ENCODE data around the gene CCNY. TPM values are rescaled to one million over a fixed set of nuclear protein-coding genes. Genes with fewer than 3 reads are reported as not detected.

Gene CCNY
- total RNA-seq, 1 experiment from 2014 or later: 51.9 TPM

GRCh38 chr10:35507519-35508109 is 171.3 kb downstream of the CCNY start:
- H3K4me3 ChIP-seq (ENCODE audit: low read depth in 2 of 2, low read length in 2 of 2): no peak overlapping the region
- no peaks in the 10 kb centered on the region for H3K36me3 ChIP-seq (ENCODE audit: control insufficient read depth, insufficient read depth, low read length)
- in situ Hi-C loops (cut with HindIII; ENCODE audit: low pct_unique_long_range_greater_than_20kb, low sequenced_read_pairs): no loop called here
- no peaks in the 10 kb centered on the region for H3K9me3 ChIP-seq (ENCODE audit: control insufficient read depth, insufficient read depth, low read depth, low read length)
- no peak for TF ChIP-seq TCF7L2 (IDR thresholded peaks at IDR 0.05; ENCODE audit: low read depth, low read length)
- TF ChIP-seq SIN3A (IDR thresholded peaks at IDR 0.05; ENCODE audit: borderline replicate concordance, insufficient read depth, low read depth, low read length): no peak
- TF ChIP-seq REST (IDR thresholded peaks at IDR 0.05; ENCODE audit: insufficient read depth in 1 of 2, low read depth in 2 of 2, low read length in 1 of 2): no peak
- no peak for TF ChIP-seq POLR2AphosphoS5 (IDR thresholded peaks at IDR 0.05; ENCODE audit: low read depth, low read length)
- no peak for TF ChIP-seq CTCF (IDR thresholded peaks at IDR 0.05)
- no peak for DNase-seq (ENCODE audit: low read depth, low spot score)
- BruUV-seq (replicated peaks): no TSS peak
- intact Hi-C loops (cut with micrococcal nuclease; ENCODE audit: unreplicated experiment): no loop called here
- H3K27me3 ChIP-seq (ENCODE audit: control insufficient read depth, insufficient read depth, low read length): no peaks in the 10 kb centered on the region
- no peak for ATAC-seq
- no peaks in the 10 kb centered on the region for H3K4me1 ChIP-seq (ENCODE audit: control insufficient read depth, insufficient read depth, low read length)
- CTCF ChIA-PET: no interaction called here
- H3K27ac ChIP-seq (ENCODE audit: low read length): no peak overlapping the region
- POLR2A ChIA-PET: no interaction called here

- DNase-seq (ENCODE audit: low read depth, low spot score): no peak
- intact Hi-C loops (cut with micrococcal nuclease; ENCODE audit: unreplicated experiment) (no loop called here), in situ Hi-C loops (cut with HindIII; ENCODE audit: low pct_unique_long_range_greater_than_20kb, low sequenced_read_pairs) (no loop called here)
- Histone ChIP-seq H3K4me3 (ENCODE audit: low read depth in 2 of 2, low read length in 2 of 2) (no peak overlapping the region), H3K27ac (ENCODE audit: low read length) (no peak overlapping the region), H3K27me3 (ENCODE audit: control insufficient read depth, insufficient read depth, low read length) (no peaks in the 10 kb centered on the region), H3K9me3 (ENCODE audit: control insufficient read depth, insufficient read depth, low read depth, low read length) (no peaks in the 10 kb centered on the region), H3K4me1 (ENCODE audit: control insufficient read depth, insufficient read depth, low read length) (no peaks in the 10 kb centered on the region), H3K36me3 (ENCODE audit: control insufficient read depth, insufficient read depth, low read length) (no peaks in the 10 kb centered on the region)
- no TSS peak for BruUV-seq (replicated peaks)
- TF ChIP-seq CTCF (IDR thresholded peaks at IDR 0.05): no peak
- TF ChIP-seq REST (IDR thresholded peaks at IDR 0.05; ENCODE audit: insufficient read depth in 1 of 2, low read depth in 2 of 2, low read length in 1 of 2): no peak
- TF ChIP-seq TCF7L2 (IDR thresholded peaks at IDR 0.05; ENCODE audit: low read depth, low read length): no peak
- no peak for TF ChIP-seq SIN3A (IDR thresholded peaks at IDR 0.05; ENCODE audit: borderline replicate concordance, insufficient read depth, low read depth, low read length)
- no peak for TF ChIP-seq POLR2AphosphoS5 (IDR thresholded peaks at IDR 0.05; ENCODE audit: low read depth, low read length)
- ATAC-seq: no peak
- ChIA-PET POLR2A (no interaction called here), CTCF (no interaction called here)
Observed at GRCh38 chr10:35508647-35509046, 172.3 kb downstream of the CCNY start.

Data from Panc1 (cell line).